ENCODE results near the gene ZNF275.

GRCh38 chrX:153312041-153312440 is 21.9 kb upstream of the ZNF275 start:
- TF ChIP-seq POU5F1 (IDR thresholded peaks at IDR 0.05; ENCODE audit: low read depth, low read length): no peak
- TF ChIP-seq EZH2 (IDR thresholded peaks at IDR 0.05; ENCODE audit: low read depth, low read length, severe bottlenecking): no peak
- TF ChIP-seq CTCF (IDR thresholded peaks at IDR 0.05; ENCODE audit: control extremely low read depth in 1 of 3, insufficient read depth in 1 of 3, low read depth in 1 of 3, low read length in 3 of 3): no peak
- no peak for TF ChIP-seq POLR2AphosphoS5 (IDR thresholded peaks at IDR 0.05; ENCODE audit: low read depth, low read length)
- no peak for TF ChIP-seq CBX5 (IDR thresholded peaks at IDR 0.05; ENCODE audit: low read depth, low read length)
- no peak for TF ChIP-seq RAD21 (IDR thresholded peaks at IDR 0.05 in 1 of 2, conservative IDR thresholded peaks at IDR 0.05 in 1 of 2; ENCODE audit: low read depth in 2 of 2, low read length in 2 of 2)
- no peak for TF ChIP-seq BCL11A (IDR thresholded peaks at IDR 0.05; ENCODE audit: low read depth in 2 of 2, low read length in 2 of 2)

Data from H1 (cell line).